MCF 10A (cell line): Measurements from ENCODE around the gene PRKG1. TPM values are rescaled to one million over a fixed set of nuclear protein-coding genes. Genes with fewer than 3 reads are reported as not detected.
"Not testable (repeated sequence)": the region's sequence is repeated elsewhere in the genome, so short reads cannot be mapped to it uniquely, and the experiment has no call there.

Source experiments
- BruUV-seq: library from RNA; stranded (reverse); fragments of 400-500 nt; replicated peaks from 2 replicates; lab custom pipeline; 2021; lab: Mats Ljungman, UMichigan
- CTCF ChIA-PET: fragments of 300-600 bp; sonication (Branson Sonifier 250); formaldehyde crosslinking; extraction: SDS; loops from one replicate; lab custom pipeline; 2021; ENCODE audit warnings: antibody characterized with exemption, inconsistent platforms; lab: Yijun Ruan, JAX
- POLR2A ChIA-PET: fragments of 300-600, 350-650 bp; sonication (Branson Sonifier 250); formaldehyde crosslinking; extraction: SDS; loops from one replicate; lab custom pipeline; 2020; ENCODE audit warnings: antibody characterized with exemption, inconsistent platforms; lab: Yijun Ruan, JAX
- DNase-seq: peaks from one replicate; pipeline ENCODE4 v3.0.0-alpha.2; 2018; ENCODE audit not compliant: unreplicated experiment
- H3K27ac Mint-ChIP-seq: one replicate; pipeline ENCODE4 v1.8.0; 2022; ENCODE audit warnings: mild to moderate bottlenecking, low read depth, mixed read lengths; ENCODE audit not compliant: unreplicated experiment
- H3K27me3 Mint-ChIP-seq: one replicate; pipeline ENCODE4 v1.8.0; 2022; ENCODE audit warnings: mixed read lengths; ENCODE audit not compliant: insufficient read depth, unreplicated experiment
- H3K36me3 Mint-ChIP-seq: one replicate; pipeline ENCODE4 v1.8.0; 2022; ENCODE audit warnings: mild to moderate bottlenecking, moderate library complexity, mixed read lengths; ENCODE audit not compliant: insufficient read depth, unreplicated experiment
- H3K4me1 Mint-ChIP-seq: one replicate; pipeline ENCODE4 v1.8.0; 2022; ENCODE audit warnings: mixed read lengths; ENCODE audit not compliant: insufficient read depth, unreplicated experiment
- H3K4me3 Mint-ChIP-seq: one replicate; pipeline ENCODE4 v1.8.0; 2022; ENCODE audit warnings: mild to moderate bottlenecking, moderate library complexity, mixed read lengths; ENCODE audit not compliant: unreplicated experiment
- H3K9me3 Mint-ChIP-seq: one replicate; pipeline ENCODE4 v1.8.0; 2022; ENCODE audit warnings: mixed read lengths; ENCODE audit not compliant: unreplicated experiment
- CTCF ChIP-seq: fragments of 200-600 bp; IDR thresholded peaks from one replicate; pipeline ENCODE4 v1.8.0; 2022; ENCODE audit warnings: antibody characterized with exemption, mild to moderate bottlenecking; ENCODE audit not compliant: unreplicated experiment
- intact Hi-C: fragments of 100-400 bp; cut with micrococcal nuclease; formaldehyde crosslinking; loops from 2 replicates; pipeline ENCODE4 v1.14.1; 2022
- total RNA-seq: library from RNA; stranded (reverse); gene quantifications from 2 replicates; pipeline ENCODE4 v1.2.3, GENCODE V29; 2022

The PRKG1 gene
- total RNA-seq, 1 experiment from 2014 or later: 0.09 TPM

- Mint-ChIP-seq H3K4me3 (no peak overlapping the region), H3K36me3 (no peaks in the 10 kb centered on the region), H3K4me1 (no peaks in the 10 kb centered on the region), H3K27me3 (peaks cover 26% of the 10 kb centered on the region), H3K9me3 (no peaks in the 10 kb centered on the region), H3K27ac (no peak overlapping the region)
- CTCF ChIA-PET: no interaction called here
- TF ChIP-seq CTCF: no peak
- BruUV-seq: no TSS peak
- no peak for DNase-seq
- POLR2A ChIA-PET: interaction anchor here (1.0 kb wide), 1 partner anchor 17 kb away, joined by 3 read pairs; no protein-coding TSS in a partner anchor
- intact Hi-C loops: no loop called here
These were observed 199.3 kb downstream of the PRKG1 start for GRCh38 chr10:51273574-51273973.

GRCh38 chr10:51276097-51276496 lies 201.8 kb downstream of the PRKG1 start:
- POLR2A ChIA-PET: interaction anchor here (0.6 kb wide), 1 partner anchor 117 kb away, joined by 3 read pairs; no protein-coding TSS in a partner anchor
- CTCF ChIA-PET: not testable (repeated sequence)

GRCh38 chr10:51281387-51281786 lies 207.1 kb downstream of the PRKG1 start:
- H3K4me1 Mint-ChIP-seq, H3K9me3 Mint-ChIP-seq, intact Hi-C loops, DNase-seq, H3K27me3 Mint-ChIP-seq, POLR2A ChIA-PET, H3K27ac Mint-ChIP-seq, H3K4me3 Mint-ChIP-seq, BruUV-seq, H3K36me3 Mint-ChIP-seq, CTCF ChIA-PET: not testable (repeated sequence)

More at GRCh38 chr10:51276097-51276496, 201.8 kb downstream of the PRKG1 start:
- H3K4me3 Mint-ChIP-seq, intact Hi-C loops, H3K4me1 Mint-ChIP-seq, H3K36me3 Mint-ChIP-seq, H3K27me3 Mint-ChIP-seq, H3K9me3 Mint-ChIP-seq, H3K27ac Mint-ChIP-seq, DNase-seq, BruUV-seq: not testable (repeated sequence)

GRCh38 chr10:51285601-51286000 lies 211.3 kb downstream of the PRKG1 start:
- H3K4me3 Mint-ChIP-seq: no peak overlapping the region
- ChIA-PET POLR2A (no interaction called here), CTCF (no interaction called here)
- no peaks in the 10 kb centered on the region for H3K27me3 Mint-ChIP-seq
- TF ChIP-seq CTCF: no peak
- no peak overlapping the region for H3K27ac Mint-ChIP-seq
- intact Hi-C loops: no loop called here
- BruUV-seq: no TSS peak
- DNase-seq: no peak
- H3K4me1 Mint-ChIP-seq: no peaks in the 10 kb centered on the region
- no peaks in the 10 kb centered on the region for H3K36me3 Mint-ChIP-seq
- H3K9me3 Mint-ChIP-seq: no peaks in the 10 kb centered on the region

- no peaks in the 10 kb centered on the region for H3K27me3 Mint-ChIP-seq
- no peak overlapping the region for H3K27ac Mint-ChIP-seq
- no peak for TF ChIP-seq CTCF
- no peaks in the 10 kb centered on the region for H3K36me3 Mint-ChIP-seq
- POLR2A ChIA-PET: no interaction called here
- no peaks in the 10 kb centered on the region for H3K4me1 Mint-ChIP-seq
- CTCF ChIA-PET: no interaction called here
- intact Hi-C loops: no loop called here
- BruUV-seq: no TSS peak
- H3K9me3 Mint-ChIP-seq: no peaks in the 10 kb centered on the region
- H3K4me3 Mint-ChIP-seq: no peak overlapping the region
- DNase-seq: no peak
These were observed 214.2 kb downstream of the PRKG1 start for GRCh38 chr10:51288511-51288910.
